Activated CD8-positive, alpha-beta T cell treated with anti-CD3 and anti-CD28 coated beads, Interleukin-2, amount 10 ng/mL, durations not matched to agents 7 days and 5 days (primary cell): Measurements from ENCODE around the gene FCHSD2. TPM values are rescaled to one million over a fixed set of nuclear protein-coding genes. Genes with fewer than 3 reads are reported as not detected.
"Not testable (repeated sequence)": the region's sequence is repeated elsewhere in the genome, so short reads cannot be mapped to it uniquely, and the experiment has no call there.

ENCODE experiments used
- ATAC-seq: fragments of 150-1000 bp; cut with Tn5 transposase; one replicate; pipeline ENCODE4 v1.10.0; 2021; ENCODE audit warnings: moderate library complexity
- CTCF ChIA-PET: fragments of 350-600 bp; sonication (Branson Sonifier 250); formaldehyde crosslinking; loops from one replicate; lab custom pipeline; 2021; ENCODE audit warnings: antibody characterized with exemption; lab: Charles Lee
- POLR2A ChIA-PET: fragments of 350-600 bp; sonication (Branson Sonifier 250); formaldehyde crosslinking; loops from one replicate; lab custom pipeline; 2021; ENCODE audit warnings: antibody characterized with exemption; lab: Charles Lee
- DNase-seq: peaks from one replicate; pipeline ENCODE4 v3.0.0-alpha.2; 2020
- H3K27ac Mint-ChIP-seq: one replicate; pipeline ENCODE4 v1.8.0; 2021; ENCODE audit warnings: mild to moderate bottlenecking, mixed read lengths
- H3K27me3 Mint-ChIP-seq: one replicate; pipeline ENCODE4 v1.8.0; 2021; ENCODE audit warnings: low read depth, mixed read lengths
- H3K36me3 Mint-ChIP-seq: one replicate; pipeline ENCODE4 v1.8.0; 2021; ENCODE audit warnings: low read depth, mixed read lengths
- H3K4me1 Mint-ChIP-seq: one replicate; pipeline ENCODE4 v1.8.0; 2021; ENCODE audit warnings: low read depth, mixed read lengths
- H3K4me3 Mint-ChIP-seq: one replicate; pipeline ENCODE4 v1.8.0; 2021; ENCODE audit warnings: mild to moderate bottlenecking, mixed read lengths
- H3K9me3 Mint-ChIP-seq: one replicate; pipeline ENCODE4 v1.8.0; 2022; ENCODE audit warnings: mixed read lengths; ENCODE audit not compliant: insufficient read depth
- total RNA-seq, 2 experiments: library from RNA; stranded (reverse); gene quantifications; one replicate each; pipeline ENCODE4 v1.2.3, GENCODE V29; 2021

FCHSD2 gene
- total RNA-seq, 2 experiments from 2014 or later = 49.6 to 51.8 TPM

DNA sequence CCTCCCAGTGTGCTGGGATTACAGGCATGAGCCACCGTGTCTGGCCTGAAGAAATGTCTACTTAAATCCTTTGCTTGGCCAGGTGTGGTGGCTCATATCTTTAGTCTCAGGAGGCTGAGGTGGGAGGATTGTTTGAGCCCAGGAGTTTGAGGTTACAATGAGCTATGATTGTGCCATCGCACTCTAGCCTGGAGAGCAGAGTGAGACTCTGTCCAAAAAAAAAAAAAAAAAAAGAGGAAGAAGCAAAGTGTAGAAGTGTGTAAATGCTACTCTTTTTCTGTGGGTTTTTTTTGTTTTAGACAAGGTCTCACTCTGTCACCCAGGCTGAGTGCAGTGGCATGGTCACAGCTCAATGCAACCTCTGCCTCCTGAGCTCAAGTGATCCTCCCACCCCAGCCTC lies 334.3 kb downstream of the FCHSD2 start:
- ATAC-seq = no peak

DNA sequence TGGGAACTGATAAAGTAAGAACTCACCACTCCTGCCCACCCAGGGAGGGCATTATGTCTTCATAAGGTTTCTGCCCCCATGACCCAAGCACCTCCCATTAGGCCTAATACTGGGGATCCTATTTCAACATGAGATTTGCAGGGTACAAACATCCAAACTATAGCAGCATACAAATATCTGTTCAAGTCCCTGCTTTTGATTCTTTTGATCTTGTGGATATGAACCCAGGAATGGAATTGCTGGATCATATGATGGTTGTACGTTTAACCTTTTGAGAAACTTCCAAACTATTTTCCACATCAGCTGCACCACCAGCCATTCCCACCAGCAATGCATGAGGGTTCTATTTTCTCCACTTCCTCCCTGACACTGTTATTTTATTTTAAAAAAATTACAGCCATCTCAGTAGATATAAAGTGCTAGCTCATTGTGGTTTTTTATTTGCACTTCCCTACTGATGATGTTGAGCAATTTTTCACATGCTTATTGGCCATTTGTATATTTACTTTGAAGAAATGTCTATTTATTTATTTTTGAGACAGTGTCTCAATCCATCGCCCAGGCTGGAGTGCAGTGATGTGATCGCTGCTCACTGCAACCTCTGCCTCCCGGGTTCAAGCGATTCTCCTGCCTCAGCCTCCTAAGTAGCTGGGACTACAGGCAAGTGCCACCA lies 335.0 kb downstream of the FCHSD2 start:
- H3K27ac Mint-ChIP-seq = no peak overlapping the region
- CTCF ChIA-PET = interaction anchor here (1.3 to 1.4 kb wide), 2 partner anchors 13 to 82 kb away, joined by 4 to 5 read pairs; partner anchors contain the start of gene STARD10
- H3K9me3 Mint-ChIP-seq = no peaks in the 10 kb centered on the region
- peaks cover 31% of the 10 kb centered on the region for H3K4me1 Mint-ChIP-seq
- no peak for ATAC-seq
- POLR2A ChIA-PET = interaction anchor here (1.2 kb wide), 1 partner anchor 8 kb away, joined by 3 read pairs; no protein-coding TSS in a partner anchor
- peaks cover 38% of the 10 kb centered on the region for H3K36me3 Mint-ChIP-seq
- H3K27me3 Mint-ChIP-seq = no peaks in the 10 kb centered on the region
- no peak for DNase-seq
- H3K4me3 Mint-ChIP-seq = no peak overlapping the region

More for the DNA sequence above, 334.3 kb downstream of the FCHSD2 start:
- POLR2A ChIA-PET = interaction anchor here (1.2 kb wide), 1 partner anchor 8 kb away, joined by 3 read pairs; no protein-coding TSS in a partner anchor
- Mint-ChIP-seq H3K27ac (no peak overlapping the region), H3K36me3 (peaks cover 39% of the 10 kb centered on the region), H3K4me3 (no peak overlapping the region), H3K9me3 (no peaks in the 10 kb centered on the region), H3K27me3 (no peaks in the 10 kb centered on the region), H3K4me1 (peaks cover 36% of the 10 kb centered on the region)
- DNase-seq = no peak
- CTCF ChIA-PET = interaction anchor here (0.6 to 1.4 kb wide), 4 partner anchors 13 to 829 kb away, joined by 3 to 5 read pairs (median 4); partner anchors contain the start of gene STARD10

DNA sequence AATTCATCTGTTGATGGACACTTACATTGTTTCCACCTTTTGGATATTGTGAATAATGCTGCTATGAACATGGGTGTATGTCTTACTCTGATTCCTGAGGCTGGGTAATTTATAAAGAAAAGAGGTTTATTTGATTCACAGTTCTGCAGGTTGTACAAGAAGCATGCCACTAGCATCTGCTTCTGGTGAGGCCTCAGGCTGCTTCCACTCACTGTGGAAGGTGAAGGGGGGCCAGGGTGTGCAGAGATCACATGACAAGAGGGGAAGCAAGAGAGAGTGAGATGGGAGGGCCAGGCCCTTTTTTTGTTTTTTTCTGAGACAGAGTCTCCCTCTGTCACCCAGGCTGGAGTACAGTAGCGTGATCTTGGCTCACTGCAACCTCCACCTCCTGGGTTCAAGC lies 335.7 kb downstream of the FCHSD2 start:
- H3K9me3 Mint-ChIP-seq, H3K4me3 Mint-ChIP-seq, H3K27ac Mint-ChIP-seq, POLR2A ChIA-PET, H3K27me3 Mint-ChIP-seq, ATAC-seq, CTCF ChIA-PET, DNase-seq: not testable (repeated sequence)
- Mint-ChIP-seq H3K36me3 (peaks cover 34% of the 10 kb centered on the region), H3K4me1 (peaks cover 26% of the 10 kb centered on the region)

DNA sequence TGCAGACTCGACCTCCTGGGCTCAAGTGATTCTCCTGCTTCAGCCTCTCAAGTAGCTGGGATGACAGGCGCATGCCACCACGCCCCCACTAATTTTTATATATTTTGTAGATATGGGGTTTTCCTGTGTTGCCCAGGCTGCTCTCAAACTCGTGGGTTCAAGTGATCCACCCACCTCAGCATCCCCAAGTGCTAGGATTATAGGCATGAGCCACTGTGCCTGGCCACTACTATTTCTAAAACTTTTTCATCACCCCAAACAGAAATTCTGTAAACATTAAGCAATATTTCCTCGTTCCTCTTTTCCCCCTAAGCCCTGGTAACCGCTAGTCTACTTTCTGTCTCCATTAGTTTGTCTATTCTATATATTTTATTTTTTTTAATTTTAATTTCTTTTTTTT lies 336.9 kb downstream of the FCHSD2 start:
- ChIA-PET CTCF (interaction anchor here (1.1 kb wide), 1 partner anchor 8 kb away, joined by 3 read pairs; no protein-coding TSS in a partner anchor), POLR2A (interaction anchor here (0.7 kb wide), 1 partner anchor 311 kb away, joined by 4 read pairs; no protein-coding TSS in a partner anchor)
- Mint-ChIP-seq H3K27ac (no peak overlapping the region), H3K4me1 (peaks cover 18% of the 10 kb centered on the region), H3K9me3 (no peaks in the 10 kb centered on the region), H3K4me3 (no peak overlapping the region), H3K27me3 (no peaks in the 10 kb centered on the region), H3K36me3 (peaks cover 26% of the 10 kb centered on the region)
- ATAC-seq (no peak), DNase-seq (no peak)

DNA sequence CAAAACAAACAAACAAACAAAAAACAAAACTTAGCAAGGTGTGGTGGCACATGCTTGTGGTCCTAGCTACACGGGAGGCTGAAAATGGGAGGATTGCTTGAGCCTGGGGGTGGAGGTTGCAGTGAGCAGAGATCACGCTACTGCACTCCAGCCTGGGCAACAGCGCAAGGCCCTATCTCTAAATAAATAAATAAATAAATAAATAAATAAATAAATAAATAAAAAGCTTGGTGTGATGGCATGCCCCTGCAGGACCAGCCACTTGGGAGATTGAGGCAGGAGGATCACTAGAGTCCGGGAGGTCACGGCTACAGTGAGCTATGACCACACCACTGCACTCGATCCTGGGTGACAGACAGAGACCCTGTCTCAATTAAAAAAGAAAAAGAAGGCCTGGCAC lies 339.3 kb downstream of the FCHSD2 start:
- ChIA-PET POLR2A (no interaction called here), CTCF (interaction anchor here (1.1 to 1.6 kb wide), 4 partner anchors 9 to 78 kb away, joined by 3 to 5 read pairs (median 4); partner anchors contain the start of gene STARD10)
- Mint-ChIP-seq H3K4me1 (peaks cover 8% of the 10 kb centered on the region), H3K36me3 (peaks cover 11% of the 10 kb centered on the region), H3K9me3 (no peaks in the 10 kb centered on the region), H3K4me3 (no peak overlapping the region), H3K27ac (no peak overlapping the region), H3K27me3 (no peaks in the 10 kb centered on the region)
- no peak for DNase-seq
- ATAC-seq = no peak

DNA sequence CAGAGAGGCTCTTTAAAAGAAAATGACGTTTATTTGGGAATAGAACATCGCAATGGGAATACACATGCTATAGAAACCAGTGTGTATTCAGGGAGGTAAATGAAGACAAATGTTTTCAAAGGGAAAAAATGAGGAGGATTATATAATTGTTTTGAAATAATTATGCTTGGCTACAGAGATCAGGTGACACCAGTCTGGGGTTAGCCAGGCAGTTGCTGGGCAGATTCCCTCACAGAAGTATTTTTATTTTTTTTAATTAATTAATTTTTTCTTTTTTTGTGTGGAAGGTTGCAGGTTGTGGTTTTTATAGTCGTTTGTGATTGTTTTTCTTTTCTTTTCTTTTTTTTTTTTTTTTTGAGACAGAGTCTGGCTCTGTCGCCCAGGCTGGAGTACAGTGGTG lies 342.7 kb downstream of the FCHSD2 start:
- peaks cover 3% of the 10 kb centered on the region for H3K36me3 Mint-ChIP-seq
- peaks cover 7% of the 10 kb centered on the region for H3K4me1 Mint-ChIP-seq
- ChIA-PET POLR2A (no interaction called here), CTCF (no interaction called here)
- H3K9me3 Mint-ChIP-seq = no peaks in the 10 kb centered on the region
- H3K4me3 Mint-ChIP-seq = no peak overlapping the region
- no peaks in the 10 kb centered on the region for H3K27me3 Mint-ChIP-seq
- no peak for ATAC-seq
- no peak for DNase-seq
- H3K27ac Mint-ChIP-seq = no peak overlapping the region

DNA sequence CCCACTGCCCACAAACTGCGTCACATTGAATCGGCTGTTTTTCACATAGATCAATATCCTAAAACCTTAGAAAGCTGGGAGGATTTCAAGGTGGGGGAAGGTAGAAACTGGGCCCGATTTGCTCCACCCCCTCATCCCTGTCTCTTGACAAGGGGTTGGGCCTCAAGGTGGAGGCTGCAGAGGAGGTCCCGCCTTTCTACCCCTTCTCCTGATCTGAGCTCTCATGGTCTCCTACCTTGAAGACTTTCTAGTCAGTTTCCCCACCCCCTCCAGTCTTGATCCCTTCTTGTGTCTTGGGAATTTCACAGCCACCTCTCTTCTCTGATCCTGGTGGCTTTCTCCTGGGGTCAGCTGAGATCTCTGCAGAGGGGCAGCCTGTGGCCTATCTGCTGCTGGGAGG lies 343.8 kb downstream of the FCHSD2 start:
- Mint-ChIP-seq H3K27me3 (no peaks in the 10 kb centered on the region), H3K9me3 (no peaks in the 10 kb centered on the region), H3K4me1 (peaks cover 13% of the 10 kb centered on the region), H3K27ac (no peak overlapping the region), H3K36me3 (peaks cover 3% of the 10 kb centered on the region), H3K4me3 (no peak overlapping the region)
- ATAC-seq = no peak
- DNase-seq = no peak
- CTCF ChIA-PET = interaction anchor here (0.8 to 1.0 kb wide), 2 partner anchors 12 to 73 kb away, joined by 3 read pairs; no protein-coding TSS in a partner anchor
- POLR2A ChIA-PET = interaction anchor here (1.0 kb wide), 1 partner anchor 17 kb away, joined by 3 read pairs; no protein-coding TSS in a partner anchor

DNA sequence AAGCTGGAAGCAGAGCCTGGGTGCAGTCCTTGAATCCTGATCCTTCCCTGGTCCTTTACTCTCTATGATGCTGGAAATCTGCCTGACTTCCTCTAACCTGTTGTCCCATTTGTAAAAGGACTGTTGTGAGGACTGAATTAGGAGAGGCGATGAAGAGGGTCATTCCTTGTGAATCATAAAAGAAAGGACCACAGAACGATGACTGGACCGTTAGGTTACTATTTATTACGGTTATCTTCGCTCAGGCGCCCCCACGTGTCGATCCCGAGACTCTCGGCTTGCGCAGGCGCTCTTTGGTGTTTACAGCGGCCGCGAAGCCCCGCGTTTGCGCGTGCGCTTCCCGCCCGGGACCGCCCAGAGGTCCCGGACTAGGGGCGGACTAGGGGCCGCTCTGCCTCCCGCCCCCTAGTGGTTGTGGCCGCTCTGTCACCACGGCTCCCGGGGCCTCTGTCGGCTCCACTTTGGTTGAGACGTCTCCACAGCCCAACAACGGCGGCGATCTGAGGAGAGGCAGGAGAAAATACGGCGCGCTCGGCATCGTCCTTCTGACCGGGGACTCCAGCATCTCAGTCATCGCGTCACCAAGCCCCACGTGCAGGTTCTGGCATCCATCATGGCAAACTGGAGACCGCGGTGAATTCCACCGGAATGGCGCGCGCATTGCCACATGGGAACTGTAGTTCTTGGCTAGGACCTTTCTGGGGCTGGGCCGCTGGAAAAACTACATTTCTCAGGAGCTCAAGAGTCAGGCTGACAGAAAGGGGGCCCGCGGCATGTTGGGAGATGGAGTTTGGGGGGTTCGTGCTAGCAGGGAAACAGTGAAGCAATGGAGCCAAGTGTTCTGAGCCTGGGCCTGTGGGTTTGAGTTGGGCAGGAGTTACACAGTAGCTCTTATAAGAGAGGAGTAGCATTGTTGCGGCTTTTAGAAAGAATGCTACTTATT lies 348.4 kb downstream of the FCHSD2 start, which contains the start of gene STARD10:
STARD10 (minus strand) TSS at position 623 of the 943 bp plus-strand sequence. CDS start 12,866 bp downstream, outside the sequence.
- no peaks in the 10 kb centered on the region for H3K9me3 Mint-ChIP-seq
- H3K36me3 Mint-ChIP-seq = no peaks in the 10 kb centered on the region
- ATAC-seq (peak; percentile 98), DNase-seq (peak; percentile 95)
- H3K4me1 Mint-ChIP-seq = peaks cover 28% of the 10 kb centered on the region
- ChIA-PET CTCF (interaction anchor here (0.5 to 5.4 kb wide), 39 partner anchors 9 to 491 kb away, joined by 3 to 202 read pairs (median 5); partner anchors contain the start of genes ATG16L2 and FCHSD2), POLR2A (interaction anchor here (0.6 to 3.5 kb wide), 9 partner anchors 12 to 71 kb away, joined by 3 to 21 read pairs (median 5); no protein-coding TSS in a partner anchor)
- H3K27ac Mint-ChIP-seq = peak within 1 kb of the TSS; percentile 100
- H3K4me3 Mint-ChIP-seq = peak within 1 kb of the TSS; percentile 98
- no peaks in the 10 kb centered on the region for H3K27me3 Mint-ChIP-seq

DNA sequence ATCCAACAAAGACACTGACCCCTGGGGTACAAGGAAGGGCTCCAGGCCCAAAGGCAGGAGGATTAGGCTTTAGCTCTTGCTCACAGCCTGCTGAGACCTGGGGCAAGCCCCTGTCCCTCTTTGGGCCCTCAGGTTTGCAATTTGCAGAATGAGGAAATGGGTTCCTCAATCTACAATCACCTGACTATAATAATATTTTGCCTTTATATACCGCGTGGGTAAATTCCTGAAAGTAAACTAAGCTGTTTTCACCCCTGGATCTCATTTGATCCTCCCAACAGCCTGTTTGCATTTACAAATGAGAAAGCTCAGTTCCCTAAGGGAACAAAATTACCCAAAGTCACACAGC lies 349.1 kb downstream of the FCHSD2 start:
- no peak for ATAC-seq
- Mint-ChIP-seq H3K9me3 (no peaks in the 10 kb centered on the region), H3K4me1 (peaks cover 30% of the 10 kb centered on the region), H3K27ac (peak overlapping the region; percentile 100), H3K27me3 (no peaks in the 10 kb centered on the region), H3K4me3 (peak overlapping the region; percentile 98), H3K36me3 (no peaks in the 10 kb centered on the region)
- CTCF ChIA-PET = interaction anchor here (0.5 to 5.4 kb wide), 18 partner anchors 11 to 385 kb away, joined by 3 to 202 read pairs (median 6); partner anchors contain the start of gene ATG16L2
- no peak for DNase-seq
- POLR2A ChIA-PET = interaction anchor here (1.0 to 3.5 kb wide), 6 partner anchors 11 to 71 kb away, joined by 3 to 21 read pairs (median 7); no protein-coding TSS in a partner anchor

DNA sequence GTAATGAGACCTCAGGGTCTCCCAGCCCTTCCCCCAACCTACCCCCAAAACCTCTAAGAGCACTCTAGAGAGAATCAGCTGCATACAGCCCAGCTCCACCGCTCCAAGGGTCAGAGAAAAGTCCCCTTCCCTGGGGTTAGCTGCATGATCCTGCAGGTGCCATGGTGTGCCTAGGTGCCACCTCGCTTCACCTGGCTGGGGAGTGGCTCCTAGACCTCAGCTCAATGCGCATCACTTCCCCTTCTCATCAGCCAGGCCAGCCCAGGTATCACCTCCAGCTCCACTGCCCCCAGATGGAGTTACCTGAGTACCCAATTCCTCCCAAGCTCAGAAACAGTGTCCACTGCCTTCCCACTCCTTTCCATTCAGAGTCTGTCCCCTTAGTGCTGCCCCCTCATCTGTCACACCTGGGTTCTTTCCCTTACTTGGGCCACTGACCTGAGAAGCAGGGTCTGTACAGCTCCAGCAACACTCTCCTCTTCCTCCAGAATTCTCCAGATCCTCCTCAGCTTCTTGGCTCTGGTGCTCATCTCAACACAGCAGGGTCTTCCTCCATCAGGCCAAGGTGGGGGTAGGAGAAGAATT lies 349.6 kb downstream of the FCHSD2 start:
- Mint-ChIP-seq H3K36me3 (no peaks in the 10 kb centered on the region), H3K27ac (peak overlapping the region; percentile 100), H3K4me3 (no peak overlapping the region), H3K27me3 (no peaks in the 10 kb centered on the region), H3K4me1 (peaks cover 35% of the 10 kb centered on the region), H3K9me3 (no peaks in the 10 kb centered on the region)
- POLR2A ChIA-PET = interaction anchor here (0.6 to 3.5 kb wide), 6 partner anchors 11 to 169 kb away, joined by 3 to 21 read pairs (median 6); no protein-coding TSS in a partner anchor
- CTCF ChIA-PET = interaction anchor here (0.5 to 5.4 kb wide), 18 partner anchors 10 to 386 kb away, joined by 3 to 202 read pairs (median 6); partner anchors contain the start of gene ATG16L2
- ATAC-seq (no peak), DNase-seq (no peak)
